ENCODE results near the gene CORO2A.

GRCh38 chr9:98118640-98119601, 73.5 kb downstream of the CORO2A start, which contains the start of gene TRIM14:
- no peak for TF ChIP-seq ZFX (IDR thresholded peaks at IDR 0.05; ENCODE audit: borderline replicate concordance)
- peak; percentile 58 for TF ChIP-seq CTCF (IDR thresholded peaks at IDR 0.05)
